ENCODE measurements around the gene GLRA3.

DNA sequence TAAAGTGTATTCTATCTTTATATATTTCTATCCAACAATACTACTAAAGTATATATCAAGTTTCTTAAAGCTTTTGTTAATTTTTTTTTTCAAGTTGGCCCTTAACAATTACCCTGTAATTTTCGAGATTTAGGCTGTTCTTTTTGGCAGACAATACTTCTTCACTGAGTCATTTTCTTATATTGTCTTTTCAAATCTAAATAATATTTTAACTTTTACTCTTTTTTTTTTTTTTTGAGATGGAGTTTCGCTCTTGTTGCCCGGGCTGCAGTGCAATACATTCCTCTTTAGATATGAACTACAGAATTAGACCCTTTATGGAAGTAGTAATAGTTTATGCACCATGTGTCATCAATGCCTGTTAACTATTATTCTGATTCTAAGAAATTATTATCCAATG is 120.7 kb downstream of the GLRA3 start:
- TF ChIP-seq POLR2AphosphoS5 (IDR thresholded peaks at IDR 0.05): no peak
- TF ChIP-seq, protein P1, sequence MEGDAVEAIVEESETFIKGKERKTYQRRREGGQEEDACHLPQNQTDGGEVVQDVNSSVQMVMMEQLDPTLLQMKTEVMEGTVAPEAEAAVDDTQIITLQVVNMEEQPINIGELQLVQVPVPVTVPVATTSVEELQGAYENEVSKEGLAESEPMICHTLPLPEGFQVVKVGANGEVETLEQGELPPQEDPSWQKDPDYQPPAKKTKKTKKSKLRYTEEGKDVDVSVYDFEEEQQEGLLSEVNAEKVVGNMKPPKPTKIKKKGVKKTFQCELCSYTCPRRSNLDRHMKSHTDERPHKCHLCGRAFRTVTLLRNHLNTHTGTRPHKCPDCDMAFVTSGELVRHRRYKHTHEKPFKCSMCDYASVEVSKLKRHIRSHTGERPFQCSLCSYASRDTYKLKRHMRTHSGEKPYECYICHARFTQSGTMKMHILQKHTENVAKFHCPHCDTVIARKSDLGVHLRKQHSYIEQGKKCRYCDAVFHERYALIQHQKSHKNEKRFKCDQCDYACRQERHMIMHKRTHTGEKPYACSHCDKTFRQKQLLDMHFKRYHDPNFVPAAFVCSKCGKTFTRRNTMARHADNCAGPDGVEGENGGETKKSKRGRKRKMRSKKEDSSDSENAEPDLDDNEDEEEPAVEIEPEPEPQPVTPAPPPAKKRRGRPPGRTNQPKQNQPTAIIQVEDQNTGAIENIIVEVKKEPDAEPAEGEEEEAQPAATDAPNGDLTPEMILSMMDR (IDR thresholded peaks at IDR 0.05; ENCODE audit: poor library complexity, severe bottlenecking): no peak
- TF ChIP-seq EP300 (conservative IDR thresholded peaks at IDR 0.05; ENCODE audit: poor library complexity, severe bottlenecking): no peak
